NK-92 treated with Interleukin-12 subunit alpha and Interleukin-12 subunit beta, amount 100 ng/mL, for 24 hours (cell line): ENCODE data around the gene PYDC2.

Experiments used
- DNase-seq: peaks from one replicate; lab custom pipeline; 2025; lab: John Stamatoyannopoulos, UW

The PYDC2 gene

DNA sequence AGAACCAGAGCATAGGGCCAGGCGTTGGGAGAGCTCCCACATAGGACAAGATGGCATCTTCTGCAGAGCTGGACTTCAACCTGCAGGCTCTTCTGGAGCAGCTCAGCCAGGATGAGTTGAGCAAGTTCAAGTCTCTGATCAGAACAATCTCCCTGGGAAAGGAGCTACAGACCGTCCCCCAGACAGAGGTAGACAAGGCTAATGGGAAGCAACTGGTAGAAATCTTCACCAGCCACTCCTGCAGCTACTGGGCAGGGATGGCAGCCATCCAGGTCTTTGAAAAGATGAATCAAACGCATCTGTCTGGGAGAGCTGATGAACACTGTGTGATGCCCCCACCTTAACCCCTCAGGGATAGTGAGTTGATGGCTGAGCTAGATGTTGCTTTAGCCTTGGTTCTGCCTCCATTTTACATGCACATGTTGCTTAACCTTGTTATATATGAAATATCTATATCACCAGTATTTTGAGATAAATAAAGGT is at the start of gene PYDC2:
TSS of gene PYDC2 (plus strand) at position 51 of the 483 bp plus-strand sequence. CDS start at position 51, 0 bp downstream.
- DNase-seq, result no peak

DNA sequence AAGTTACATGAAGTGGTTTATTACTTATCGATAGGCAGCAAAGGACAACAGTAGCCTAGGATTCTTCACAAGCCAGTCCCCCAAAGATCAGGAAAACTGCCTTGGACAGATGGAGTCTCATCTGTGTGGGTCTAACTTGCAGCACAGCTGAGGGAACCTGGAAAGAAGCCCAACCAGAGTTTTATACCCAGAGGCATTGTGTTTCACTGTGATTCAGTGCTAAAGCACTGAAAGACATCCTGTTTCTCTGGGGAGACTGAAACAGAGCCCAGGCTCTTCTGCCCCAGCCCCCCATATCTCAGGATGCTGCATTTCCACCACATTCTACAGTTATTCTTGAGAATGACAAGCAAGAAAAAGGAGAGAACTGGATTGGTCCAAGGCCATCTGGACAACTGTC is 48.2 kb upstream of the PYDC2 start:
- no peak for DNase-seq

DNA sequence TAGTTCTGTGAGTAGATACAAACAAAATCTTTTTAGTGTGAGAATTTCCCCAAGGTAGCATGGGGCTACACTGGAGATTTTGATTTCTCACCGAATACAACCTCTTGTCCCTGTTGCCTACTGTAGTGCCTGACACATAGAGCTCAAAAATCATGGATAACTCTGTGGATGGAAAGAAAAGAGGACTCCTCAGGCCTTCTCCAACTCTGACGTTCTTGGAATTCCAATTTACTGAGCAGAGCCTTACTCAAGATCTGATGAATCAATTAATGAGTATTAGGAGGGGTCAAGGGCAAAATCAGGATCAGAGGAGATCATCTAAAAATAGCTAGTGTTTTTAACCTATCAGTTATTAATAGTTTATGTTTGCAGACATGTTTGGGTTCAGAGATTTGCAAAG is 46.7 kb upstream of the PYDC2 start:
- DNase-seq, result no peak

DNA sequence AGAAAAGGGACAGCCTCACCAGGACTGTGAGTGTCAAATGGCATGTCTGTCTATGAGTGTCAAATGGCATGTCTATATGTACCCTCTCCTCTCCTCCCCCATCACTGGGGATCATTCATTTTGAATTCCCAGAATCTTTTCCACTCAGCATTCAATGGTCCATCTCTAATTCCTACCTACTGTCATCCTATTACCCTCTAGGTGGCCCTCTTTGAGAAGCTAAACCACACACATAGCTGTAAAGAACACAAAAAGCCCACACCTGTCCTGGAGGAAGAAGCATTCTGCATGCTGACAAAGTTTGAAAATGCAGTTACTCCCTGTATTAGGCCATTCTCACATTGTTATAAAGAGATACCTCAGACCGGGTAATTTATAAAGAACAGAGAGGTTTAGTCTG is 46.2 kb upstream of the PYDC2 start:
- no peak for DNase-seq

DNA sequence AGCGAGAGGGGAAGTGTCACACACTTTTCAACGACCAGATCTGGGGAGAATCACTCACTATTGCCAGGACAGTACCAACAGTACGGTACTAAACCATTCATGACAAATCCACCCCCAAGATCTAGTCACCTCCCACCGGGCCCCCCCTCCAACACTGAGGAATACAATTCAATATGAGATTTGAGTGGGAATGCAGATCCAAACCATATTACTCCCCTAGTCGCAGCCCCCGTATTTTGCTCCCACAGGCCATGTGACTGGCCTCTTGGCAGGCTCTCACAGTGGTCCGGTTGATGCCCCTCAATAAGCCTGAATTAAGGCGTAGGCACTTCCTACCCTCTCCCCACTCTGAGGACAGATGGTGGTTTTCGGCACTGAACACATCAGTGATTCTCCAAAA is 45.4 kb upstream of the PYDC2 start:
- no peak for DNase-seq

DNA sequence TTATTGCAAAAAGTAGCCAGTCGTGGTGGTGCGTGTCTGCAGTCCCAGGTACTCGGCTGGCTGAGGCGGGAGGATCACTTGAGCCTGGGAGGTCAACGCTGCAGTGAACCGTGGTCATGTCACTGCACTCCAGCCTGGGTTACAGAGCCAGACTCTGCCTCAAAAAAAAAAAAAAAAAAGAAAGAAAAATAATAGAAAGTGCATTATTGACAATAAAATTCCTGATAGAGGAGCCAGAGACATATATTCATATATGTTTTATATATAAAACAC is 43.6 kb upstream of the PYDC2 start:
- no peak for DNase-seq

DNA sequence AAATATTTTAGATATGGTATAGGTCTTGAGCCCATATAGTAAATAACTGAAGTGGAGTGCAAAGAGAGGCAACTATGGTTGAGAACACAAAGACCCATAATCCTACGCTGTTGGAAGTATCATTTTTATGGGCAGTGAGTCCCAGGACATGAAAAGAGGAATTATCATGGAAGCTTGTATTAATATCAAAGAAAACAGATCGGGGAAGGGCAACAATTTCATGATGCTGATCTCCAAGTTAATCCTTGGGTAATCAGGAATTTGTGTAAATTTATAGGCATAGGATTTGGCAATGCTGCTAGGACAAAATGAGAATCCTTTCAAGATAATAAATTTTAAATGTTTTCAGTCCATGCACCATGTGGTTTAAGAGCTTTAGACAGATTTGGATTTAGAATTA is 40.2 kb upstream of the PYDC2 start:
- no peak for DNase-seq

- no peak for DNase-seq
Measured at GRCh38 chr3:191424881-191425280, 36.1 kb upstream of the PYDC2 start.

- no peak for DNase-seq
Measured at GRCh38 chr3:191425322-191425734, 35.6 kb upstream of the PYDC2 start.

GRCh38 chr3:191426311-191426710 is 34.7 kb upstream of the PYDC2 start:
- no peak for DNase-seq

- DNase-seq, result no peak
Measured at GRCh38 chr3:191428177-191428576, 32.8 kb upstream of the PYDC2 start.

GRCh38 chr3:191430103-191430502 is 30.9 kb upstream of the PYDC2 start:
- no peak for DNase-seq

GRCh38 chr3:191431160-191431822 is 29.7 kb upstream of the PYDC2 start:
- DNase-seq, result no peak

DNA sequence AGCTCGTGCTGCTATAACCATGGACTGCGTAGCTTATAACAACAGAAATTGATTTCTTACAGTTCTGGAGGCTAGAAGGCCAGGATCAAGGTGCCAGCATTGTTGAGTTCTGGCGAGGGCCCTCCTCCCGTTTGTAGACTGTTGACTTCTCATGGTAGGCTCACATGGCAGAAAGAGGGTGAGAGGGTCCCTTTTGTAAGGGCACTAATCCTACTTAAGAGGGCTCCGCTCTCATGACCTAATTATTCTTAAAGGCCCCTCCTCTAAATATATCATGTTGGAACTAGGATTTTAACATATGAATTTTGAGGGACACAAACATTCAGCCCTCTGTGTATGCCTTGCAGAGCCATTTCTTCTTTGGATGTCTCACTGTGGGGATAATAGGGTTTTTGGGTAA is 28.8 kb upstream of the PYDC2 start:
- DNase-seq, result no peak

- DNase-seq, result no peak
Measured at GRCh38 chr3:191434024-191434423, 26.9 kb upstream of the PYDC2 start.

GRCh38 chr3:191435981-191436380 is 25.0 kb upstream of the PYDC2 start:
- no peak for DNase-seq

- no peak for DNase-seq
Measured at GRCh38 chr3:191438150-191438814, 22.7 kb upstream of the PYDC2 start.

GRCh38 chr3:191440532-191440931 is 20.4 kb upstream of the PYDC2 start:
- no peak for DNase-seq

- no peak for DNase-seq
Measured at GRCh38 chr3:191441687-191442086, 19.3 kb upstream of the PYDC2 start.

GRCh38 chr3:191444569-191444968 is 16.4 kb upstream of the PYDC2 start:
- no peak for DNase-seq

- DNase-seq, result no peak
Measured at GRCh38 chr3:191449256-191449655, 11.7 kb upstream of the PYDC2 start.

- DNase-seq, result no peak
Measured at GRCh38 chr3:191455257-191455952, 5.6 kb upstream of the PYDC2 start.

GRCh38 chr3:191460360-191460759 is 603 bp upstream of the PYDC2 start:
- no peak for DNase-seq
